NCI-H2196 treated with DMSO at 0.1 percent for 48 hours (cell line): ENCODE data around the gene CELSR1.

Experiments used
- DNase-seq: peaks from one replicate; lab custom pipeline; 2025; ENCODE audit not compliant: unreplicated experiment; lab: John Stamatoyannopoulos, UW

The CELSR1 gene, protein sequence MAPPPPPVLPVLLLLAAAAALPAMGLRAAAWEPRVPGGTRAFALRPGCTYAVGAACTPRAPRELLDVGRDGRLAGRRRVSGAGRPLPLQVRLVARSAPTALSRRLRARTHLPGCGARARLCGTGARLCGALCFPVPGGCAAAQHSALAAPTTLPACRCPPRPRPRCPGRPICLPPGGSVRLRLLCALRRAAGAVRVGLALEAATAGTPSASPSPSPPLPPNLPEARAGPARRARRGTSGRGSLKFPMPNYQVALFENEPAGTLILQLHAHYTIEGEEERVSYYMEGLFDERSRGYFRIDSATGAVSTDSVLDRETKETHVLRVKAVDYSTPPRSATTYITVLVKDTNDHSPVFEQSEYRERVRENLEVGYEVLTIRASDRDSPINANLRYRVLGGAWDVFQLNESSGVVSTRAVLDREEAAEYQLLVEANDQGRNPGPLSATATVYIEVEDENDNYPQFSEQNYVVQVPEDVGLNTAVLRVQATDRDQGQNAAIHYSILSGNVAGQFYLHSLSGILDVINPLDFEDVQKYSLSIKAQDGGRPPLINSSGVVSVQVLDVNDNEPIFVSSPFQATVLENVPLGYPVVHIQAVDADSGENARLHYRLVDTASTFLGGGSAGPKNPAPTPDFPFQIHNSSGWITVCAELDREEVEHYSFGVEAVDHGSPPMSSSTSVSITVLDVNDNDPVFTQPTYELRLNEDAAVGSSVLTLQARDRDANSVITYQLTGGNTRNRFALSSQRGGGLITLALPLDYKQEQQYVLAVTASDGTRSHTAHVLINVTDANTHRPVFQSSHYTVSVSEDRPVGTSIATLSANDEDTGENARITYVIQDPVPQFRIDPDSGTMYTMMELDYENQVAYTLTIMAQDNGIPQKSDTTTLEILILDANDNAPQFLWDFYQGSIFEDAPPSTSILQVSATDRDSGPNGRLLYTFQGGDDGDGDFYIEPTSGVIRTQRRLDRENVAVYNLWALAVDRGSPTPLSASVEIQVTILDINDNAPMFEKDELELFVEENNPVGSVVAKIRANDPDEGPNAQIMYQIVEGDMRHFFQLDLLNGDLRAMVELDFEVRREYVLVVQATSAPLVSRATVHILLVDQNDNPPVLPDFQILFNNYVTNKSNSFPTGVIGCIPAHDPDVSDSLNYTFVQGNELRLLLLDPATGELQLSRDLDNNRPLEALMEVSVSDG (N-terminal part only)

DNA sequence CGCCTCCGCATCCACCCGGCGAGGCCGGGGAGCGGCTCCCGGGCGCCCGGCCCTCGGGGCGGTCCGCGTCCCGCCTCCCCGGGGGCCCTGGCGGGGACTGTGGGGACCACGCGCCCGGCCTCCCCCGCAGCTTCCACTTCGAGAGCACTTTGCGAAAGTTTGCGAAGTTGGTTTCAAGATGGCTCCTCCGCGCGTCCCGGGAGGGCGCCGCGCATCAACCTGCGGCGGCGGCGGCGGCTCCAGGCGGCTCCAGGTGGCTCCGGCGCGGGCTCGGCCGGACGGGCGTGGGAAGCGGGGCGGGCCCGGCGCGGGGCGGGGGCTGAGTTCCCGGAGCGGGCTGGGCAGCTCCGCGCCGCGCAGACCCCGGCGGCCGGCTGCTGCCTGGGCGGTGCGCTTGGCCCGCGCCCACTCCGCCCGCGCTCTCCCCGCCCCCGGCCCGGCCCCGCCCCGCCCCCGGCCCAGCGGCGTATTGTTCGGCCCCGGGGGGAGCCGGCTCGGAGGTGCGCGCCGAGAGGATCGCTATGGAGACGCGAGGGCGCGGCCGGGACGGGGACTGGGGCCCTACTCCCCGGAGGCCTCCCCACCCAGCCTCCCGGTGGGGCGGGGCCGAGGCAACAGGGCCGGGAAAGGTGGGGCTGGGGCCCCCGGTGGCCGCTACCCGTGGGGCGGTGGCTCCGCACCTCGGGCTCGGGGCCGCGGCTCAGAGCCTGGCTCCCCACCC lies at the start of gene CELSR1:
CELSR1 (minus strand) TSS at position 396 of the 721 bp plus-strand sequence. CDS start 450 bp downstream, outside the sequence.
- DNase-seq, result no peak

- DNase-seq, result no peak
Measured at GRCh38 chr22:46587061-46587460, 49.6 kb upstream of the CELSR1 start.

DNA sequence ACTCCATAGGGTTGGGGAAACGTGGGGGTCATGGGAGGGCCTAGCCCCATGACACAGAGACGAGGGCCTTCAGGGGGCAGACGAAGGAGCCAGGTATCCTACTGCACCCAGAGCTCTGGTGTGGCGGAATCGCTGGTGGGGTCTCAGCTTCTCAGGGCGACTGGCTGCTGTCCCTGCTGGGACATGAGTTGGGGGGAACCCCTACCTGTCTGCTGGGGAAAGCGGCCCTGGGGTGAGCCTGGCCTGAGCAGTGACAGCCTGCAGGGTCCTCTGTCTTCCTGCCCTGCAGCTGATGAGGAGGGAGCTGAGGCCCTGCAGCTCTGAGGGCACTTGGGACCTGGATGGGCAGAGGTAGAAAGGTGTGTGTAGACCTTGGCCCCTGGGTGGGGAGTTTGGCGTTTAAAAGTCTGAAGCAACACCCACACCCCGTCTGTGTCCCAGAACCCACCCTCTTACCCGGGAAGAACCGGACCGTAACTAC lies 49.2 kb upstream of the CELSR1 start:
- DNase-seq, result no peak

GRCh38 chr22:46586123-46586519 lies 48.7 kb upstream of the CELSR1 start:
- DNase-seq, result no peak

- no peak for DNase-seq
Measured at GRCh38 chr22:46585340-46586122, 48.1 kb upstream of the CELSR1 start.

DNA sequence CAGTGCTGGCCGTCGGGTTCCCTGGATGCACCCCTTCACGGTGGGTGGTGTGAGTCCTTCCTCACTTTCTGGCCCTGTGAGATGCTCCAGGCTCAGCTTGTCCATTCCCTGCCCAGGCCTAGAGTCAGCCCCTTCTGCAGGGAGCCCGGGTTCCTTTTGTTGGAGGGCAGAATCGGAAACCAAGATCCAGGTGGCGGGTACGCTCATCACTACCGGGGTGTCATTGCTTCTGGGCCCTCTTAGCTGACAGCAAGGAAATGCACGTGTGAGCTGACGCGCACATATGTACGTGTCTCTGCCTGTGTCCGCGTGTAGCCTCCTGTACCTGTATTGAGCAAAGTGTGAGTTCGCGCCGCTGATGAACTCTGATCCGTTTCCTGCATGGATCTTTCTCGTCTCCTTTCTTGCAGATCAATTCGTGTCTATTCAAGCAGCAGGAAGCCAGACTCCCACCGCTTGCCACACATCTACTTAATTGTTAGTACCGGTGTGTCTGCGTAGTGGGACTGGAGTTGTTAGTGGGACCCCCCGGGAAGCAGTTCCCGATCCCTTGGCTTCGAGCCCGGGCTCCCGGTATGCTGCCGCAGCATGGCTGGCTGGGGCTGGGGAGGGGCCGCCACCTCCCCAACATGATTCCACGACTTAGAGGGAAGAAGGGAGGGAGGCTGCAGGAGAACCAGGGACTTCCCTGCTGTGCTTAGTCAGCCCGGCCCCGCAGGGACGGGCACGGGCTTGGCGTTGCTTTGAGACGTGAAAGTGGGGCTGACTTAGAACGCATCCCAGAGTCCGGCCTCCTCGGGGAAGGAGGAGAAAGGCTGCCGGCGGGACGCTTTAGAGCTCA lies 46.9 kb upstream of the CELSR1 start:
- DNase-seq, result no peak

- no peak for DNase-seq
Measured at GRCh38 chr22:46583571-46583970, 46.2 kb upstream of the CELSR1 start.

GRCh38 chr22:46582281-46582933 lies 45.0 kb upstream of the CELSR1 start:
- no peak for DNase-seq

DNA sequence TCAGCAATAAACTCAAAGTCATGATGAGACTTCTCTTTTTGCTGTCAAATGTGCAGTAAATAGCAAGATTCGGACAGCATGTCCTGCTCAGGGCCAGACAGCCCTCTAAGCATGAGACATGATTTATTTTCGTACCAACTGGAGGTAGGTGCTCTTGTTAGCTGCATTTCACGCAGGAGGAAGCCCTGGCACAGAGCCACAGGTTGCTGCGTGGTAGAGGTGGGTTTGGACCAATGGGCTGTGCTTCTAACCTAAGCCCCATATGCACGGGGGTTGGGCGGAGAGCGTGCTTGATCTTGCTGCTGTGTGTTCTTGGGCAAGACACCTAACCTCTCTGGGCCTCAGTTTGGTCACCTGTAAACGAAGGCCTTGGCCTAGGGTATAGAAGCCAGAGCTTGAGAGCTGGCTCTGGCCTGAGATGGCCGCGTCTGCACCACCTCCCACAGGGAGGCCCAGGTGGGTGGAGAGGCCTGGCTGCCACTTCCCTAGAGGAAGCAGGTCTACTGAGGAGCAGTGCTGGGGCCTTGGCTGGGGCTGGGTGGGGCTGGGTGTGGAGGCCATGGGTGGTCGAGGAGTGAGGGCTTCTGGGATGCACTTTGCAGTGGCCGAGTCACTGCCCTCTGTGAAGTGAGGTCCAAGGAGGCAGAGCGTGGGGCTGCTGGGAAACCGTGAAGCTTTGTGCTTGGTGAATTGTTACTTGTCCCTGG lies 44.3 kb upstream of the CELSR1 start:
- no peak for DNase-seq

DNA sequence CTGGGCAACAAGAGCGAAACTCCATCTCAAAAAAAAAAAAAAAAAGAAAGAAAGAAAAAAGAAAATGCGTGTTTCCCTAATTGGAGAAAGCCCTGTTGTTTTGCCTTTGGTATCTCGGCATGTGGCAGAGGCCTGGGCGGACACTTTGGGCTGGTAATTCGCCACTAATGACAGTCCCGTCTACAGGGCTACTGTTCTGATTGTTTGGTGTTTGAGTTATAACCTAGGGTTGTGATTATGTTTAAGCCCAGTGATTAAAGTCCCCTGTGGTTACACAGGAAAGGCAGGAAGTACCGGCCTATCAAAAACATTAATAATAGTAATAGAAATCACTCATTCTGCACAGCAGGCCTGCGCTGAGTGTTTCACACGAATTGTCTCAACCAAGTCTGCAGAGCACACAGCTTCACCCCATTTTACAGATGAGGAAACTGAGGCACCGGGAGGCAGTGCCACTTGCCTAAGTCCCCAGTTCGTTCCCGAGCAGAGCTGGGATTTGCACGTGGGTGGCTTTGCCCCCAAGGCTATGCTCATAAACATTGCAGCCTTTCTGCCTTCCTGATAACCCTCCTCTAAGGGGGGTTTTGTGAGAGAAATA lies 43.6 kb upstream of the CELSR1 start:
- DNase-seq, result no peak

DNA sequence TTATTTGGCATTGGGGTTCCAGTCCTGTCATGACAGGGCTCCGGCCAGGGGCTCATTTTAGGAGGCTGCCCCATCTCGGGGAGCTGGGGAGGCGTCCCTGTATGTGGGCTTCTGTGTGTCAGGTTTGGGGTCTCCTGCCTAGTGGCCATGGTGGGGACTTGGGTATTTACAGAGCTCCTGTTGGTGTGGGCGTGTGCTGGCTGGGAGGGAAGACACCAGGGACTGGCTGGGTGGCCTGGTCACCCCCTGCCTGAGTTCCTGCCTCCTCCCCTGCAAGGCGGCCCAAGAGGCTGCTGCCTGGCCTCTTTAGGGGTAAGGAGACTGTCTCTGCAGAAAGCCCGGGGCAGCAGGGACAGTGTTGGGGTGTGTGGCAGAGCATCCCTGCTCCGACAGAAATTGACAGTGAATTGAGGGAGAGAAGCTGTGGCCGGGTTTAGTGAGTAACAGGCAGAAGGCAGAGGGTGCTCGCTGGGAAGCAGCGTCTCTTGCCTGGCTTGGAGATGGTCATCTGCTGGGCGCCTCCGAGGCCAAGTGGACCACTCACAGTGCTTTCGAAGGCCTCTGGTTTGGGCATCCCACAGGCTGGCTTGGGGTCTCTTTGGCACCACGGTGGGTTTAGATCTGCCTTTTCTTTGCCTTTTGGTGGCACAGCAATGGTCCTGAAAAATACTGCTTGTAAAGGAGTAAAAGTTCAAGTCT lies 42.5 kb upstream of the CELSR1 start:
- no peak for DNase-seq

GRCh38 chr22:46578824-46579561 lies 41.6 kb upstream of the CELSR1 start:
- no peak for DNase-seq

GRCh38 chr22:46578251-46578823 lies 40.9 kb upstream of the CELSR1 start:
- DNase-seq, result no peak

GRCh38 chr22:46577368-46578249 lies 40.2 kb upstream of the CELSR1 start:
- no peak for DNase-seq
